Measurements from ENCODE around the gene PTPRN2. TPM values are rescaled to one million over a fixed set of nuclear protein-coding genes. Genes with fewer than 3 reads are reported as not detected.

The PTPRN2 gene
- total RNA-seq, 1 experiment from 2014 or later: 0.11 TPM

GRCh38 chr7:158228986-158229385 lies 358.6 kb downstream of the PTPRN2 start:
- H3K36me3 ChIP-seq (ENCODE audit: insufficient read depth, low read length, poor library complexity, severe bottlenecking): no peaks in the 10 kb centered on the region
- ChIA-PET POLR2A (ENCODE audit: low non-redundant PET) (no interaction called here), CTCF (no interaction called here)
- no peak overlapping the region for H3K27ac ChIP-seq (ENCODE audit: low read depth, low read length, poor library complexity, severe bottlenecking)
- intact Hi-C loops (cut with micrococcal nuclease; ENCODE audit: unreplicated experiment): no loop called here
- no TSS peak for BruUV-seq (replicated peaks)
- no peak for DNase-seq (ENCODE audit: low spot score)
- no peaks in the 10 kb centered on the region for H3K27me3 ChIP-seq (replicated peaks; ENCODE audit: insufficient read depth, low read depth, low read length, poor library complexity)
- TF ChIP-seq EZH2 (IDR thresholded peaks at IDR 0.05; ENCODE audit: borderline replicate concordance, low read depth, low read length, poor library complexity, severe bottlenecking) (no peak), CTCF (conservative IDR thresholded peaks at IDR 0.05; ENCODE audit: low read depth, low read length) (no peak)
- peaks cover 16% of the 10 kb centered on the region for H3K9me3 ChIP-seq (ENCODE audit: low read depth, low read length, poor library complexity, severe bottlenecking)
- no peak overlapping the region for H3K4me3 ChIP-seq (ENCODE audit: low read depth, low read length, poor library complexity, severe bottlenecking)
- no peaks in the 10 kb centered on the region for H3K4me1 ChIP-seq (ENCODE audit: insufficient read depth, low read length, poor library complexity, severe bottlenecking)

DNA sequence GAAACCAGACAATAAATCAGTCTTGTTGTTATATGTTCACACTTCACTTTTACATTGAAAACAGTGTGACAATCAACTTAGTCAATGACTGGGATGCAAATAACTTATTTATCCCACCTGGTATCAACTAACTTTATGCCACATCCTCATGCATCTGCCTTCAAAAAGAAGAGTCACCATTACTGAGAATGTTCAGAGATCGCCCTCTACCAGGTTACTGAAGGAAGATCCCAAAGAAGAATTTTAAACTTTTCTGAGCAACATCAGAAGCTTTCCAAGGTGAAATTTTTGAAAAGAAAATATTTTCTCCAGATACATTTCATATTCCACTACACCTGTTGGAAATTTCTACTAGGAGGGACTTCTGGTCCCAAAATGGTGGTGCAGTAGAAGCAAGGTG lies 359.5 kb downstream of the PTPRN2 start:
- DNase-seq (ENCODE audit: low spot score): no peak
- intact Hi-C loops (cut with micrococcal nuclease; ENCODE audit: unreplicated experiment): no loop called here
- no TSS peak for BruUV-seq (replicated peaks)
- TF ChIP-seq EZH2 (IDR thresholded peaks at IDR 0.05; ENCODE audit: borderline replicate concordance, low read depth, low read length, poor library complexity, severe bottlenecking) (no peak), CTCF (conservative IDR thresholded peaks at IDR 0.05; ENCODE audit: low read depth, low read length) (no peak)
- Histone ChIP-seq H3K9me3 (ENCODE audit: low read depth, low read length, poor library complexity, severe bottlenecking) (peaks cover 20% of the 10 kb centered on the region), H3K4me1 (ENCODE audit: insufficient read depth, low read length, poor library complexity, severe bottlenecking) (no peaks in the 10 kb centered on the region), H3K4me3 (ENCODE audit: low read depth, low read length, poor library complexity, severe bottlenecking) (no peak overlapping the region), H3K27ac (ENCODE audit: low read depth, low read length, poor library complexity, severe bottlenecking) (no peak overlapping the region), H3K27me3 (replicated peaks; ENCODE audit: insufficient read depth, low read depth, low read length, poor library complexity) (no peaks in the 10 kb centered on the region), H3K36me3 (ENCODE audit: insufficient read depth, low read length, poor library complexity, severe bottlenecking) (no peaks in the 10 kb centered on the region)
- ChIA-PET CTCF (no interaction called here), POLR2A (ENCODE audit: low non-redundant PET) (no interaction called here)

- POLR2A ChIA-PET (ENCODE audit: low non-redundant PET): no interaction called here
- intact Hi-C loops (cut with micrococcal nuclease; ENCODE audit: unreplicated experiment): no loop called here
- CTCF ChIA-PET: no interaction called here
Measured at GRCh38 chr7:158227258-158227984, 360.2 kb downstream of the PTPRN2 start.

More at GRCh38 chr7:158227258-158227984, 360.2 kb downstream of the PTPRN2 start:
- H3K4me1 ChIP-seq (ENCODE audit: insufficient read depth, low read length, poor library complexity, severe bottlenecking): no peaks in the 10 kb centered on the region
- TF ChIP-seq CTCF (conservative IDR thresholded peaks at IDR 0.05; ENCODE audit: low read depth, low read length) (no peak), EZH2 (IDR thresholded peaks at IDR 0.05; ENCODE audit: borderline replicate concordance, low read depth, low read length, poor library complexity, severe bottlenecking) (no peak)
- no peak overlapping the region for H3K27ac ChIP-seq (ENCODE audit: low read depth, low read length, poor library complexity, severe bottlenecking)
- no TSS peak for BruUV-seq (replicated peaks)
- peaks cover 17% of the 10 kb centered on the region for H3K9me3 ChIP-seq (ENCODE audit: low read depth, low read length, poor library complexity, severe bottlenecking)
- no peak for DNase-seq (ENCODE audit: low spot score)
- no peaks in the 10 kb centered on the region for H3K36me3 ChIP-seq (ENCODE audit: insufficient read depth, low read length, poor library complexity, severe bottlenecking)
- no peaks in the 10 kb centered on the region for H3K27me3 ChIP-seq (replicated peaks; ENCODE audit: insufficient read depth, low read depth, low read length, poor library complexity)
- H3K4me3 ChIP-seq (ENCODE audit: low read depth, low read length, poor library complexity, severe bottlenecking): no peak overlapping the region

All from A673 (cell line).